GM12878 (cell line): ENCODE results near the gene LSAMP. TPM values are rescaled to one million over a fixed set of nuclear protein-coding genes. Genes with fewer than 3 reads are reported as not detected.

Experiments used
- ATAC-seq: fragments of 200-7000 bp; cut with Tn5 transposase; 3 replicates; pipeline ENCODE4 v1.9.1; 2020; ENCODE audit warnings: mild to moderate bottlenecking, moderate library complexity
- BruUV-seq: library from RNA; stranded (reverse); fragments of 400-500 nt; replicated peaks from 2 replicates; lab custom pipeline; 2021; lab: Mats Ljungman, UMichigan
- CTCF ChIA-PET: fragments of 300-600 bp; sonication (Branson Sonifier 250); formaldehyde crosslinking; extraction: SDS; loops from one replicate; lab custom pipeline; 2021; ENCODE audit warnings: inconsistent platforms; lab: Yijun Ruan, JAX
- POLR2A ChIA-PET: fragments of 350-600 bp; formaldehyde crosslinking; extraction: SDS; loops from one replicate; lab custom pipeline; 2021; ENCODE audit warnings: inconsistent platforms; lab: Charles Lee
- RAD21 ChIA-PET: fragments of 300-600 bp; sonication (Branson Sonifier 250); formaldehyde crosslinking; loops from one replicate; lab custom pipeline; 2023; ENCODE audit warnings: antibody characterized with exemption; ENCODE audit not compliant: unreplicated experiment; lab: Charles Lee
- SMC1A ChIA-PET: fragments of 300-600 bp; sonication (Branson Sonifier 250); formaldehyde crosslinking; loops from one replicate; lab custom pipeline; 2023; ENCODE audit not compliant: unreplicated experiment, uncharacterized antibody; lab: Charles Lee
- DNase-seq: peaks from one replicate; pipeline ENCODE4 v3.0.0-alpha.2; 2011; ENCODE audit warnings: low read depth, low spot score
- FAIRE-seq: peaks from 3 replicates; lab custom pipeline; 2011; peaks lifted over from hg19 to GRCh38; lab: Jason Lieb, UNC
- H2AFZ ChIP-seq: 2 replicates; pipeline ENCODE4 v1.6.0; 2011; ENCODE audit warnings: low read depth, low read length, control low read depth; ENCODE audit not compliant: control insufficient read depth
- H3K27ac ChIP-seq: 2 replicates; pipeline ENCODE4 v1.5.1; 2011; ENCODE audit warnings: control low read depth; ENCODE audit not compliant: control insufficient read depth, insufficient read depth
- H3K27me3 ChIP-seq, 2 experiments: replicated peaks in 1 of 2; 2 replicates each; pipeline versions ENCODE4 v1.6.0 to v1.6.1; 2011; ENCODE audit warnings: low read length in 1 of 2; ENCODE audit not compliant: control insufficient read depth in 2 of 2, insufficient read depth in 2 of 2
- H3K36me3 ChIP-seq, 2 experiments: 2 replicates each; pipeline ENCODE4 v1.5.1; 2011; ENCODE audit warnings: low read length in 1 of 2; ENCODE audit not compliant: control insufficient read depth in 2 of 2, insufficient read depth in 2 of 2
- H3K4me1 ChIP-seq: 2 replicates; pipeline ENCODE4 v1.6.1; 2011; ENCODE audit warnings: mild to moderate bottlenecking, low read length, moderate library complexity, mixed read lengths; ENCODE audit not compliant: control insufficient read depth, insufficient read depth
- H3K4me2 ChIP-seq: 2 replicates; pipeline ENCODE4 v1.6.0; 2011; ENCODE audit warnings: control low read depth; ENCODE audit not compliant: control insufficient read depth, insufficient read depth
- H3K4me3 ChIP-seq: fragments of 200-600 bp; sonication (generic); 2 replicates; pipeline ENCODE4 v1.5.1; 2016
- H3K79me2 ChIP-seq: 2 replicates; pipeline ENCODE4 v1.6.0; 2011; ENCODE audit warnings: low read length; ENCODE audit not compliant: control insufficient read depth, insufficient read depth
- H3K9ac ChIP-seq: 2 replicates; pipeline ENCODE4 v1.8.0; 2011; ENCODE audit warnings: low read length, control low read depth, mixed read lengths; ENCODE audit not compliant: control insufficient read depth, insufficient read depth
- H3K9me3 ChIP-seq: replicated peaks from 3 replicates; pipeline ENCODE4 v1.5.1; 2011; ENCODE audit warnings: mild to moderate bottlenecking, low read length; ENCODE audit not compliant: control insufficient read depth, insufficient read depth
- H4K20me1 ChIP-seq: 2 replicates; pipeline ENCODE4 v1.6.0; 2011; ENCODE audit not compliant: control insufficient read depth, insufficient read depth
- CEBPB ChIP-seq, 2 experiments: fragments of 150-350 bp in 1 of 2; IDR thresholded peaks; 2 replicates each; pipeline ENCODE4 v1.6.1; 2012 to 2014; ENCODE audit warnings: low read depth in 2 of 2, low read length in 2 of 2, borderline replicate concordance in 1 of 2, inconsistent platforms in 1 of 2
- EED ChIP-seq: sonication (generic); IDR thresholded peaks from 2 replicates; pipeline ENCODE4 v1.6.1; 2016; ENCODE audit warnings: antibody characterized with exemption, low read depth
- JUND ChIP-seq: IDR thresholded peaks from 2 replicates; pipeline ENCODE4 v1.6.1; 2012; ENCODE audit warnings: low read depth, mild to moderate bottlenecking, low read length, improper control_type of control experiment, moderate library complexity
- KLF5 ChIP-seq: fragments of 450-650 bp; IDR thresholded peaks from 2 replicates; pipeline ENCODE4 v1.6.1; 2014; ENCODE audit warnings: mild to moderate bottlenecking; ENCODE audit not compliant: partially characterized antibody
- MXI1 ChIP-seq: fragments of 150-350 bp; IDR thresholded peaks from 2 replicates; pipeline ENCODE4 v1.6.1; 2011; ENCODE audit warnings: low read depth, mild to moderate bottlenecking, inconsistent platforms, low read length, improper control_type of control experiment
- SRF ChIP-seq, 2 experiments: IDR thresholded peaks; 2 replicates each; pipeline ENCODE4 v1.6.1; 2011; ENCODE audit warnings: low read depth in 2 of 2, low read length in 2 of 2, mild to moderate bottlenecking in 1 of 2, moderate library complexity in 1 of 2
- TCF3 ChIP-seq: IDR thresholded peaks from 2 replicates; pipeline ENCODE4 v1.6.1; 2012; ENCODE audit warnings: low read depth, mild to moderate bottlenecking, low read length, borderline replicate concordance; ENCODE audit not compliant: insufficient read depth
- TCF7 ChIP-seq: IDR thresholded peaks from 2 replicates; pipeline ENCODE4 v1.6.1; 2014; ENCODE audit warnings: antibody characterized with exemption, borderline replicate concordance
- WRNIP1 ChIP-seq: IDR thresholded peaks from 2 replicates; pipeline ENCODE4 v1.6.1; 2011; ENCODE audit warnings: low read depth, low read length, improper control_type of control experiment, borderline replicate concordance
- WGBS: methylation state at CpG from one replicate; pipeline ENCODE4 v1.1.6; 2016; ENCODE audit warnings: low lambda C conversion rate; ENCODE audit not compliant: insufficient replicate concordance, insufficient coverage; ENCODE audit errors: missing lambda C conversion rate; 5-methylcytosine and 5-hydroxymethylcytosine counted together
- in situ Hi-C: fragments of 300-500 bp; cut with MboI; formaldehyde crosslinking; loops from 9 replicates; pipeline ENCODE4 v1.14.3; 2018; ENCODE audit warnings: mixed read lengths
- intact Hi-C: fragments of 100-400 bp; cut with micrococcal nuclease; formaldehyde crosslinking; loops from one replicate; pipeline ENCODE4 v1.14.2; 2022; ENCODE audit not compliant: unreplicated experiment
- polyA plus RNA-seq, 11 experiments: library from polyadenylated mRNA; depleted of rRNA in 4 of 11; unstranded in 6 of 11; stranded (reverse) in 5 of 11; fragments of >200 nt; fragmentation: Nextera tagmentation in 4 of 11; fragmentation: Illumina TruSeq in 1 of 11; extraction: Ambion mirVana in 4 of 11; extraction: Trizol in 1 of 11; gene quantifications; 1 replicate in 1 of 11; 2 replicates in 10 of 11; pipeline versions ENCODE4 v1.2.1 to v1.2.3, GENCODE V29; 2011 to 2016; ENCODE audit warnings: inconsistent platforms in 2 of 11, missing spikeins in 2 of 11, low read depth in 1 of 11
- total RNA-seq, 4 experiments: library from RNA; depleted of rRNA in 3 of 4; stranded (reverse); fragments of >200 nt in 3 of 4; fragmentation: Illumina TruSeq in 1 of 4; extraction: Trizol in 1 of 4; gene quantifications; 2 replicates each; pipeline versions ENCODE4 v1.2.1 to v1.2.3, GENCODE V29; 2013 to 2021

Gene LSAMP
- total and polyA plus RNA-seq, 10 of the 15 experiments (the other 5 are each of a cell fraction or from before 2014, with no cell fraction given), result 2.0 to 12.7 (median 6.5) TPM

DNA sequence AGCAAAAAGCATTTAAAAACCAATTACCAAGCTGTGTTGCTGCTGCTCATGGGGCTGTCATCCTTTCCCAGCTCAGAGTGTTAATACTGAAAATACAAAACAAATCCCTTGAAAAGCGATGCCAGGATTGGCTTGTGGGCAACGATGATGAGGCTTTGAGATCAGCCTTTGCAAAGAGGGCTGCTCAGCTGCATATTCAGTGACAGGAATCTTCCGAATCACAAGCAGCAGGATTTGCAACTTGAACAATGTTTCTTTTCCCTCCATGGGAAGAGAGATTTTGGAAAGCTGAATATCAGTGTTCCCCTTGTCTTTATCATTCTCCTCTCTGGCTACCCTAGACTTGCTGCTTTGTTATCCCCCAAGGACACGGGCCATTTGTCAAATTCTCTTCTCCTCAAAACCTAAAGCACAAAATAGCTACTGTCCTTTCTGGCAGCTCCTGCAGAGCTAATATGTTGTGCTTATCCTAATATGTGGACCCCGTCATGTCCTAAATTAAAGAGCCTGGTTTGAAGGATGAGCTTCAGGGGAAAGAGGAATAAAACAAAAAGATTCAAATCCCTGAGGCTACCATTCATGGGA, 446.2 kb downstream of the LSAMP start:
- H3K4me3 ChIP-seq, result no peak overlapping the region
- POLR2A ChIA-PET, result interaction anchor here (1.0 kb wide), 1 partner anchor 21 kb away, joined by 3 read pairs; no protein-coding TSS in a partner anchor
- TF ChIP-seq MXI1, result no peak
- TF ChIP-seq TCF3, result no peak
- TF ChIP-seq WRNIP1, result no peak
- no peak for TF ChIP-seq JUND
- no peak for TF ChIP-seq TCF7
- TF ChIP-seq KLF5, result no peak
- TF ChIP-seq EED, result no peak
- TF ChIP-seq SRF (IDR thresholded peaks at IDR 0.05; ENCODE audit: low read depth in 2 of 2, low read length in 2 of 2), result no peak
- TF ChIP-seq CEBPB (IDR thresholded peaks at IDR 0.05; ENCODE audit: borderline replicate concordance in 1 of 2, low read depth in 2 of 2, low read length in 2 of 2), result no peak
- TF ChIP-seq, all 136 proteins: peak for 0
- Histone ChIP-seq H3K27me3 (no peaks in the 10 kb centered on the region), H3K79me2 (no peaks in the 10 kb centered on the region), H3K9me3 (no peaks in the 10 kb centered on the region), H3K4me2 (no peak overlapping the region), H3K36me3 (no peaks in the 10 kb centered on the region), H3K27ac (no peak overlapping the region), H4K20me1 (no peaks in the 10 kb centered on the region), H3K9ac (no peak overlapping the region), H3K4me1 (peaks cover 13% of the 10 kb centered on the region; the same call in 1 of the 2 replicates), H2AFZ (no peak overlapping the region)
- ChIA-PET SMC1A (interaction anchor here (1.1 to 5.7 kb wide), 8 partner anchors 8 to 104 kb away, joined by 3 to 41 read pairs (median 4); no protein-coding TSS in a partner anchor), CTCF (interaction anchor here (0.9 to 4.3 kb wide), 3 partner anchors 12 to 68 kb away, joined by 3 to 17 read pairs (median 4); no protein-coding TSS in a partner anchor), RAD21 (interaction anchor here (0.6 to 1.2 kb wide), 2 partner anchors 18 to 35 kb away, joined by 3 read pairs; no protein-coding TSS in a partner anchor)
- 46% methylated on average over 5 of the region's 5 CpGs for WGBS
- intact Hi-C loops, result no loop called here
- no TSS peak for BruUV-seq
- FAIRE-seq, result no peak
- ATAC-seq, result no peak
- in situ Hi-C loops, result no loop called here
- no peak for DNase-seq
